Left ventricle myocardium inferior (tissue), 1 donor: ENCODE data around the gene SOCS2. TPM values are rescaled to one million over a fixed set of nuclear protein-coding genes. Genes with fewer than 3 reads are reported as not detected.

Experiments used
- DNase-seq: peaks from one replicate; pipeline ENCODE4 v3.0.0-alpha.2; 2020
- H3K27ac ChIP-seq: fragments of 200-600 bp; replicated peaks from 2 replicates; pipeline ENCODE4 v1.8.0; 2021
- H3K27me3 ChIP-seq: fragments of 200-600 bp; 2 replicates; pipeline ENCODE4 v1.8.0; 2021; ENCODE audit warnings: low read depth
- H3K36me3 ChIP-seq: fragments of 200-600 bp; 2 replicates; pipeline ENCODE4 v1.8.0; 2021
- H3K4me1 ChIP-seq: fragments of 200-600 bp; 2 replicates; pipeline ENCODE4 v1.8.0; 2021
- H3K4me3 ChIP-seq: fragments of 200-600 bp; 2 replicates; pipeline ENCODE4 v1.8.0; 2021; ENCODE audit warnings: mild to moderate bottlenecking, moderate library complexity
- H3K9me3 ChIP-seq: fragments of 200-600 bp; replicated peaks from 2 replicates; pipeline ENCODE4 v1.8.0; 2021
- intact Hi-C: fragments of 100-400 bp; cut with micrococcal nuclease; formaldehyde crosslinking; loops from one replicate; pipeline ENCODE4 v1.11.0; 2022
- total RNA-seq: library from RNA; stranded (reverse); fragmentation: NEBNext Ultra II Directional; extraction: Animal tissue kit (Norgen Biotek cat#: 25700); gene quantifications from one replicate; pipeline ENCODE4 v1.2.1, GENCODE V29; 2021
- TF ChIP-seq, protein P1 (sequence below): fragments of 200-600 bp; IDR thresholded peaks from 2 replicates; pipeline ENCODE4 v1.8.0; 2021; ENCODE audit warnings: antibody characterized with exemption, mild to moderate bottlenecking, borderline replicate concordance
- donor health status: DM: no; HTN: yes; CAD: no; lungs with severe emphysema.

Gene SOCS2
- total RNA-seq, 1 donor from 2014 or later = 16.6 TPM

DNA sequence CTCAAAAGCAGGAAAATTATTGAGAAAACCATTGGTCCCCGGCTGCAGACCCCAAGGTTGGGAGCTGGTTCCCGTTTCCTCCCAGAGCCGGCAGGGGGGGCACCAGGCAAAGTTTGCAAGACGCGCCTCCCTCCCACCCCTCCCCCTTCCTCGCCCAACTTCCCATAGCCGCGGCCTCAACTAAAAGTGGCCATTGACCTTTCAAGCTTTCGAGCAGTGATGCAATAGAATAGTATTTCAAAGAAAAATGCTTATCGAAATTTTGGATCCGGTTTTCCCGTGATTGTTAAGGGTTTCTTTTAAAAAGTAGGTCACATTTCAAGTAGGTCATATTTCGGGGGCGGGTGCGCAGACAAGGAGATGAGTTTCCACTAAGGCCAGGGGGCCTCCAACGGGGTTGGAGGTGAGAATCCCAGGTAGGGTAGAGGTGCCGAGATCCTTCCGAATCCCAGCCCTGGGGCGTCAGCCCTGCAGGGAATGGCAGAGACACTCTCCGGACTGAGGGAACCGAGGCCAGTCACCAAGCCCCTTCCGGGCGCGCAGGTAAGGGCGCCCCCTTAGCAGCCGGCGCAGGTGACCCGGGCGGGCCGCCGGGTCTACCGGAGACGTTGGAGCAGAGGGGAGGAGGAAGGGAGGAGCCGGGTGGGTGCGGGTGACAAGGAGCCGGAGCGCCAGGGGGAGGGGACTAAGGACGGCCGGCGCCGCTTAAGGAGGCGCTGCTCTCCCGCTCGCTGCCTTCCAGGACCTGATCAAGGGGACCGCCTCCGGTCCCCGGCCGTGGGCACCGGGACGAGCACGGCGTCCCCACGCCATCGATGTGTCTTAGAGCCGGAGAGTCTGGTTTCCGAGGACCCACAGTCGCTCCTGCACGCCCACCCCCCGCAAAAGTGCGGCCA is 2.6 kb upstream of the SOCS2 start:
- Histone ChIP-seq H3K4me1 (peaks cover 50% of the 10 kb centered on the region), H3K36me3 (peaks cover 20% of the 10 kb centered on the region), H3K9me3 (no peaks in the 10 kb centered on the region), H3K27me3 (no peaks in the 10 kb centered on the region), H3K4me3 (peak overlapping the region; percentile 87), H3K27ac (peak overlapping the region; percentile 97)
- TF ChIP-seq, protein P1, sequence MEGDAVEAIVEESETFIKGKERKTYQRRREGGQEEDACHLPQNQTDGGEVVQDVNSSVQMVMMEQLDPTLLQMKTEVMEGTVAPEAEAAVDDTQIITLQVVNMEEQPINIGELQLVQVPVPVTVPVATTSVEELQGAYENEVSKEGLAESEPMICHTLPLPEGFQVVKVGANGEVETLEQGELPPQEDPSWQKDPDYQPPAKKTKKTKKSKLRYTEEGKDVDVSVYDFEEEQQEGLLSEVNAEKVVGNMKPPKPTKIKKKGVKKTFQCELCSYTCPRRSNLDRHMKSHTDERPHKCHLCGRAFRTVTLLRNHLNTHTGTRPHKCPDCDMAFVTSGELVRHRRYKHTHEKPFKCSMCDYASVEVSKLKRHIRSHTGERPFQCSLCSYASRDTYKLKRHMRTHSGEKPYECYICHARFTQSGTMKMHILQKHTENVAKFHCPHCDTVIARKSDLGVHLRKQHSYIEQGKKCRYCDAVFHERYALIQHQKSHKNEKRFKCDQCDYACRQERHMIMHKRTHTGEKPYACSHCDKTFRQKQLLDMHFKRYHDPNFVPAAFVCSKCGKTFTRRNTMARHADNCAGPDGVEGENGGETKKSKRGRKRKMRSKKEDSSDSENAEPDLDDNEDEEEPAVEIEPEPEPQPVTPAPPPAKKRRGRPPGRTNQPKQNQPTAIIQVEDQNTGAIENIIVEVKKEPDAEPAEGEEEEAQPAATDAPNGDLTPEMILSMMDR = peak; percentile 91
- intact Hi-C loops = loop anchor here (5.0 kb wide), 2 partner anchors 172 to 532 kb away; no protein-coding TSS in a partner anchor
- DNase-seq = peak; percentile 89

DNA sequence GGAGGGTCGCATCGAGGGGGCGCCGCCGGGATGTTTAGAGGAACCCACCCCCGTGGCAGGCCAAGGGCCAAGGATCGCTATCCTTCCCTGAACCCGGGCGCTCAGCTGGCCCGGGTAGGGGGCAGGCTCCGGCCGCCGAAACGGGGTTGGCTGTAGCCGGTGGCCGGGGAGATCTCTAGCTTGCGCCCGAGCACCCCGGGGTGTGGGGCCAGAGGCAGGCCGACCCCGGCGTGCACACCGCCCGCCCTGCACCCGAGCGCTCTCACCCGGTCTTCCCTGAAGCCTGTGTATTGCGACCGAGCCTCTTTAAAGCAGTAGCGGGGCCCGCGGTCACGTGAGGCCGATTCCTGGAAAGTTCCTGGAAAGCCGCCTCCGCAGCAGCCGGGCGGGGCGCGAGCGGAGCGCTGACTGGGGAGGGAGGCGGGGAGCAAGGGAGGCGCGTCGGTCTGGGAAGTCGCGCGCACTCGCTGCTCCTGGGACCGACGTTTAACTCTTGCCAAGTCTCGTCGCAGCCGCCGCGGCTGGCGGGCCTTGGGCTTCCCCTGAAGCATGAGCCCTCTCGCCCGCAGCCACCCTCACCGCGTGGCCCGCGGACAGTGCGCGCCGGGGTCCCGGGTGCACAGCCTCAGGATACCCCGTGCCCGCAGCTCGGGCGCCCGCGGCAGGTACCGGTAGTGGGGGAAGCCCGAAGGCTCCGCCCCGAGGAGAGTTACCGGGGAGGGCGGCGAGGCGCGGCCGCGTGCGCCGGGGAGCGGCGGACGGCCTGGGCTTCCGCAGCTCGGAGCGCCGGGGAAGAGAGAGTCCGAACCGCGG is 1.7 kb upstream of the SOCS2 start:
- intact Hi-C loops = loop anchor here (5.0 kb wide), 1 partner anchor 172 kb away; no protein-coding TSS in a partner anchor
- no peaks in the 10 kb centered on the region for H3K27me3 ChIP-seq
- H3K4me3 ChIP-seq = peak overlapping the region; percentile 87
- H3K36me3 ChIP-seq = peaks cover 19% of the 10 kb centered on the region
- TF ChIP-seq, protein P1 = no peak
- H3K27ac ChIP-seq = peak overlapping the region; percentile 97
- no peaks in the 10 kb centered on the region for H3K9me3 ChIP-seq
- DNase-seq = peak; percentile 95
- H3K4me1 ChIP-seq = peaks cover 59% of the 10 kb centered on the region

DNA sequence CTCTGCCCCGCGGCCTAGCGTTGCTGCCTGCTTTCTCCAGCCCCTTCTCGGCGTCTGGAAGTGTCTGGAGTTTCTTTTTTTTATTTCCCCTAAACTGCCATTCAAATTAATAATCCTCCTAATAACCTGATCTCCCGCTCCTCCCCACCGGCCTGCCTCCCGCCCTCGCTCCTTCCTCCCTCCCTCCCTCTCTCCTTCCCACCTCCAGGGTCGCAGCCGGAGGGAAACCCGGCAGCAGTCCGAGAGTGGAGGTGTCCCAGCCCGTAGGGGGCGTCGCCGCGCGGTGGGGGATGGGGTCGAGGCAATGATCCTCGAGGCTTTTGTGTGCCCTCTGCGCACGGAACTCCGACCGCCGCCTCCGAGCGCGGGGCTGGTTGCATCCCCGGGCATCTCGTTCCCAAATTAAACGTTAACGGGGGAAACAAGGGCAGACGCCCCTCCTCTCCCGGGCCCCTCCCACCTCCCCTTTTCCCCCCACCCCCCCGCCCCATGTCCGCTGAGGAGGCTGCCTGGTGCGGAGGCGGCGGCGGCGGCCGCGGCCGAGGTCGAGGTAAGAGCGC is 1.0 kb upstream of the SOCS2 start:
- Histone ChIP-seq H3K36me3 (peaks cover 12% of the 10 kb centered on the region), H3K4me3 (peak overlapping the region; percentile 87), H3K9me3 (no peaks in the 10 kb centered on the region), H3K27ac (peak overlapping the region; percentile 97), H3K27me3 (no peaks in the 10 kb centered on the region), H3K4me1 (peaks cover 66% of the 10 kb centered on the region)
- intact Hi-C loops = loop anchor here (5.0 kb wide), 1 partner anchor 171 kb away; no protein-coding TSS in a partner anchor
- peak; percentile 78 for DNase-seq
- TF ChIP-seq, protein P1 = peak; percentile 36

DNA sequence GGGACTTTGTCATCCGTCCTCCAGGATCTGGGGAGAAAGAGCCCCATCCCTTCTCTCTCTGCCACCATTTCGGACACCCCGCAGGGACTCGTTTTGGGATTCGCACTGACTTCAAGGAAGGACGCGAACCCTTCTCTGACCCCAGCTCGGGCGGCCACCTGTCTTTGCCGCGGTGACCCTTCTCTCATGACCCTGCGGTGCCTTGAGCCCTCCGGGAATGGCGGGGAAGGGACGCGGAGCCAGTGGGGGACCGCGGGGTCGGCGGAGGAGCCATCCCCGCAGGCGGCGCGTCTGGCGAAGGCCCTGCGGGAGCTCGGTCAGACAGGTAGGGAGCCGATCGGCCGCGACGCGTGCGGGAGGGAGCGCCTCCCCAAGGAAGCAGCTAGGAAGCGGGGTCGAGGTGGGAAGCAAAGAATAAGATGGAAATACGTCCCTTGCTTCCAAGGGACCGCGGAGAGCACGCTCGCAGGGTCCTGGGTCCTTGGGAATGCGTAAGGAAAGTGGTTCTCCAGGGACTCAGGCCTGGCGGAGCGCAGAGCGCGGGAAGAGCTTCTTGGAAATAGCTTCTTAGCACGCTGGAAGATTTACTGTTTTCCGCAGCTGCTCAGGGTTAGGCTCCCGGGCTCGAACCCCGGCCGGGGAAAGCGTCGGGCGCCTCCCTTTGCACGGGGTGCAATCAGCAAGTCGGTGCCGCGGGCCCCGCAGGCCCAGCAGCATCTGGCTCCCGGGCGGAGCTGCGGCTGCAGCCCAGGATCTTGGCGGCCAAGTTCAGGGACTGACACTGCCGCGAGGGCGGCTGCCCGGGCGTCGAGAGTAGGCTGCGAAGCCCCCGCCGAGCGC is 457 bp downstream of the SOCS2 start:
- peaks cover 80% of the 10 kb centered on the region for H3K4me1 ChIP-seq
- H3K9me3 ChIP-seq = no peaks in the 10 kb centered on the region
- peak overlapping the region; percentile 87 for H3K4me3 ChIP-seq
- H3K27ac ChIP-seq = peak overlapping the region; percentile 97
- H3K27me3 ChIP-seq = no peaks in the 10 kb centered on the region
- intact Hi-C loops = loop anchor here (2.0 to 5.0 kb wide), 2 partner anchors 20 to 169 kb away; no protein-coding TSS in a partner anchor
- TF ChIP-seq, protein P1 = no peak
- peaks cover 7% of the 10 kb centered on the region for H3K36me3 ChIP-seq
- DNase-seq = peak; percentile 32
